Measurements from ENCODE around the gene PDE4D. TPM values are rescaled to one million over a fixed set of nuclear protein-coding genes. Genes with fewer than 3 reads are reported as not detected.

Gene PDE4D
- total and polyA plus RNA-seq, 2 experiments from 2014 or later = 4.3 to 9.7 TPM

GRCh38 chr5:59055745-59056448, 837.6 kb downstream of the PDE4D start:
- H3K4me2 ChIP-seq (ENCODE audit: unreplicated experiment) = no peak overlapping the region
- no peak overlapping the region for H3K9ac ChIP-seq
- no peaks in the 10 kb centered on the region for H3K9me3 ChIP-seq (ENCODE audit: low read depth)
- TF ChIP-seq EZH2 (IDR thresholded peaks at IDR 0.05; ENCODE audit: insufficient read depth, poor library complexity, severe bottlenecking) (no peak), EZH2phosphoT487 (IDR thresholded peaks at IDR 0.05; ENCODE audit: insufficient read depth, low read depth) (no peak)
- no peaks in the 10 kb centered on the region for H3K9me2 ChIP-seq (ENCODE audit: insufficient read depth)
- H2AFZ ChIP-seq = no peak overlapping the region
- H3K27ac ChIP-seq = no peak overlapping the region
- WGBS, 2 experiments (ENCODE audit: low coverage in 1 of 2, low lambda C conversion rate in 2 of 2, missing lambda C conversion rate in 2 of 2) = 85 to 87% methylated on average over 9 of the region's 9 CpGs
- no peaks in the 10 kb centered on the region for H3K36me3 ChIP-seq (ENCODE audit: low read depth)
- no peak for DNase-seq
- H3K4me1 ChIP-seq (ENCODE audit: insufficient read depth) = no peaks in the 10 kb centered on the region
- no peaks in the 10 kb centered on the region for H3F3A ChIP-seq (ENCODE audit: insufficient read depth)
- no peak overlapping the region for H3K4me3 ChIP-seq
- H3K27me3 ChIP-seq (replicated peaks; ENCODE audit: insufficient read depth) = no peaks in the 10 kb centered on the region
- H3K79me2 ChIP-seq (ENCODE audit: insufficient read depth) = no peaks in the 10 kb centered on the region
- H4K20me1 ChIP-seq (ENCODE audit: insufficient read depth) = no peaks in the 10 kb centered on the region
- in situ Hi-C loops (cut with MboI) = no loop called here

- no peak overlapping the region for H3K4me2 ChIP-seq (ENCODE audit: unreplicated experiment)
- H3K4me3 ChIP-seq = no peak overlapping the region
- H3K79me2 ChIP-seq (ENCODE audit: insufficient read depth) = no peaks in the 10 kb centered on the region
- no peak for DNase-seq
- no peak for TF ChIP-seq EZH2phosphoT487 (IDR thresholded peaks at IDR 0.05; ENCODE audit: insufficient read depth, low read depth)
- TF ChIP-seq EZH2 (IDR thresholded peaks at IDR 0.05; ENCODE audit: insufficient read depth, poor library complexity, severe bottlenecking) = no peak
- in situ Hi-C loops (cut with MboI) = no loop called here
- H4K20me1 ChIP-seq (ENCODE audit: insufficient read depth) = no peaks in the 10 kb centered on the region
- no peak overlapping the region for H2AFZ ChIP-seq
- H3K27ac ChIP-seq = no peak overlapping the region
- no peak overlapping the region for H3K9ac ChIP-seq
- no peaks in the 10 kb centered on the region for H3K9me2 ChIP-seq (ENCODE audit: insufficient read depth)
- no peaks in the 10 kb centered on the region for H3K27me3 ChIP-seq (replicated peaks; ENCODE audit: insufficient read depth)
- H3F3A ChIP-seq (ENCODE audit: insufficient read depth) = no peaks in the 10 kb centered on the region
- H3K9me3 ChIP-seq (ENCODE audit: low read depth) = no peaks in the 10 kb centered on the region
- WGBS, 2 experiments (ENCODE audit: low coverage in 1 of 2, low lambda C conversion rate in 2 of 2, missing lambda C conversion rate in 2 of 2) = 94 to 98% methylated on average over 3 of the region's 3 CpGs
- no peaks in the 10 kb centered on the region for H3K36me3 ChIP-seq (ENCODE audit: low read depth)
- no peaks in the 10 kb centered on the region for H3K4me1 ChIP-seq (ENCODE audit: insufficient read depth)
Observed at GRCh38 chr5:59054963-59055528, 838.5 kb downstream of the PDE4D start.

GRCh38 chr5:59051951-59052350, 841.6 kb downstream of the PDE4D start:
- Histone ChIP-seq H3K4me1 (ENCODE audit: insufficient read depth) (no peaks in the 10 kb centered on the region), H3K9me2 (ENCODE audit: insufficient read depth) (no peaks in the 10 kb centered on the region), H3K27me3 (replicated peaks; ENCODE audit: insufficient read depth) (no peaks in the 10 kb centered on the region), H3K4me2 (ENCODE audit: unreplicated experiment) (no peak overlapping the region), H4K20me1 (ENCODE audit: insufficient read depth) (no peaks in the 10 kb centered on the region), H3K79me2 (ENCODE audit: insufficient read depth) (no peaks in the 10 kb centered on the region), H3K9me3 (ENCODE audit: low read depth) (no peaks in the 10 kb centered on the region), H3F3A (ENCODE audit: insufficient read depth) (no peaks in the 10 kb centered on the region), H3K27ac (no peak overlapping the region), H2AFZ (no peak overlapping the region), H3K36me3 (ENCODE audit: low read depth) (no peaks in the 10 kb centered on the region), H3K9ac (no peak overlapping the region), H3K4me3 (no peak overlapping the region)
- WGBS, 2 experiments (ENCODE audit: low coverage in 1 of 2, low lambda C conversion rate in 2 of 2, missing lambda C conversion rate in 2 of 2) = 83 to 86% methylated on average over 3 of the region's 3 CpGs
- in situ Hi-C loops (cut with MboI) = no loop called here
- DNase-seq = no peak
- TF ChIP-seq EZH2phosphoT487 (IDR thresholded peaks at IDR 0.05; ENCODE audit: insufficient read depth, low read depth) = no peak
- no peak for TF ChIP-seq EZH2 (IDR thresholded peaks at IDR 0.05; ENCODE audit: insufficient read depth, poor library complexity, severe bottlenecking)

DNA sequence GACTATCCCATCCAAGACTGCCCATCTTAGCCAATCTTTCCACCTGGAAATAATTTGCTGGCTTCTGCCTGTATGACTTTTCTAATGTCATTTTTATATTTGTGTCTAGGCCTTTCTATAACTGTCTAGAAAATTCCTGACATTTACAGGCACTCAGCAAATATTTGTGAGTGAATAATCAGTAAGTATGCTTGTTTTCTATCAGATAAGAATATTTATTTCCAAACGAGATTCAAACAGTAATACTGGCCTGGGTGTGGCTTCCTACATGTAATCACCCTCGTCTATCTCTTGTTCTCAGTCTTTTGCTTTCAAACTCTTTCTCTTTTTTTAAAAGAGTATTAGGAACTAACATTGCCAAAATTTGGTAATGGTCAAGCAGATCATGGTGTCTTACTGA, 844.4 kb downstream of the PDE4D start:
- Histone ChIP-seq H3K79me2 (ENCODE audit: insufficient read depth) (no peaks in the 10 kb centered on the region), H3K27me3 (replicated peaks; ENCODE audit: insufficient read depth) (no peaks in the 10 kb centered on the region), H3K4me3 (no peak overlapping the region), H3K27ac (no peak overlapping the region), H3K4me1 (ENCODE audit: insufficient read depth) (no peaks in the 10 kb centered on the region), H3K36me3 (ENCODE audit: low read depth) (no peaks in the 10 kb centered on the region), H3F3A (ENCODE audit: insufficient read depth) (no peaks in the 10 kb centered on the region), H4K20me1 (ENCODE audit: insufficient read depth) (no peaks in the 10 kb centered on the region), H3K9me2 (ENCODE audit: insufficient read depth) (no peaks in the 10 kb centered on the region), H3K9ac (no peak overlapping the region), H2AFZ (no peak overlapping the region), H3K4me2 (ENCODE audit: unreplicated experiment) (no peak overlapping the region), H3K9me3 (ENCODE audit: low read depth) (no peaks in the 10 kb centered on the region)
- in situ Hi-C loops (cut with MboI) = no loop called here
- 25 to 27% methylated on average over 2 of the region's 2 CpGs for WGBS, 2 experiments (ENCODE audit: low coverage in 1 of 2, low lambda C conversion rate in 2 of 2, missing lambda C conversion rate in 2 of 2)
- DNase-seq = no peak
- no peak for TF ChIP-seq EZH2 (IDR thresholded peaks at IDR 0.05; ENCODE audit: insufficient read depth, poor library complexity, severe bottlenecking)
- no peak for TF ChIP-seq EZH2phosphoT487 (IDR thresholded peaks at IDR 0.05; ENCODE audit: insufficient read depth, low read depth)

Measured in GM23248 (cell line).